Measurements from ENCODE around the gene CR1. TPM values are rescaled to one million over a fixed set of nuclear protein-coding genes. Genes with fewer than 3 reads are reported as not detected.
"Not testable (repeated sequence)": the region's sequence is repeated elsewhere in the genome, so short reads cannot be mapped to it uniquely, and the experiment has no call there.

Gene CR1
- polyA plus RNA-seq, 2 donors, result 0.06 to 0.12 TPM

DNA sequence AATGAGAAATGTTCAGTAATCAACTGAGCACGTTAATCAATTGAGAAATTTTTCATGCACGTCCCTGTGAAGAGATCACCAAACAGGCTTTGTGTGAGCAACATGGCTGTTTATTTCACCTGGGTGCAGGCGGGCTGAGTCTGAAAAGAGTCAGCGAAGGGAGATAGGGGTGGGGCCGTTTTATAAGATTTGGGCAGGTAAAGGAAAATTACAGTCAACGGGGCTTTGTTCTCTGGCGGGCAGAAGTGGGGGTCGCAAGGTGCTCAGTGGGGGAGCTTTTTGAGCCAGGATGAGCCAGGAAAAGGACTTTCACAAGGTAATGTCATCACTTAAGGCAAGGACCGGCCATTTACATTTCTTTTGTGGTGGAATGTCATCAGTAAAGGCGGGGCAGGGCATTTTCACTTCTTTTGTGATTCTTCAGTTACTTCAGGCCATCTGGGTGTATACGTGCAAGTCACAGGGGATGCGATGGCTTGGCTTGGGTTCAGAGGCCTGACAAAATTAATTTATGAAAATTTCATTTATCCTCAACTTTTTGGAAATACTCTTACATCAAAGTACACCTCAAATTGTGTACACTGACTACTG lies 137.8 kb downstream of the CR1 start:
- not testable (repeated sequence) for H3K4me3 ChIP-seq (ENCODE audit: low read depth in 1 of 2, low read length in 2 of 2); H3K4me1 ChIP-seq (ENCODE audit: control insufficient read depth in 2 of 2, insufficient read depth in 2 of 2, low read length in 1 of 2); H3K36me3 ChIP-seq (ENCODE audit: control insufficient read depth in 2 of 2, insufficient read depth in 2 of 2, low read length in 1 of 2); H3K9me3 ChIP-seq (ENCODE audit: control insufficient read depth in 2 of 2, insufficient read depth in 1 of 2, low read depth in 1 of 2, low read length in 1 of 2); H3K27ac ChIP-seq (ENCODE audit: low read depth in 2 of 2, low read length in 1 of 2); H3K27me3 ChIP-seq (ENCODE audit: control insufficient read depth in 1 of 2, insufficient read depth in 2 of 2, low read length in 2 of 2)
- WGBS, 2 donors, result 75 to 76% methylated on average over 12 of the region's 12 CpGs

DNA sequence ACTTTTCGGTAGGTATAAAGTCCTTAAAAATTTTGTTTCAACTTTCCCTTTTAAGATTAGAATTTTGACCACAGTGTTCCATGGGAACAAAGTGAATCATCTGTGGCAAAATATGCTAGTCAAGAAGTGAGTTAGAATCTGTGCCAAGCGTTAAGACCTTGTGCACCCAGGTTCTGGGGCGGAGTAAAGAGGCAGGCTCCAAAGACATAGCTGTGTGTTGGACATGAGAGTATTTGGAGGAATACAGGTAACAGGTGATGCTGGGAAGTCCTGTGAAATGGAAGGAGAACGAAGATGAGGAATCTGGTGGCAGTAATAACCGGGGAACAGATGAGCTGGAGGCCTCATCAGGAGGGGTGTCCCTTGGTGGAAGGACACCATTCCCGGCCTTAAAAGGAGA lies 138.3 kb downstream of the CR1 start:
- not testable (repeated sequence) for H3K27ac ChIP-seq (ENCODE audit: low read depth in 2 of 2, low read length in 1 of 2); H3K36me3 ChIP-seq (ENCODE audit: control insufficient read depth in 2 of 2, insufficient read depth in 2 of 2, low read length in 1 of 2); H3K4me1 ChIP-seq (ENCODE audit: control insufficient read depth in 2 of 2, insufficient read depth in 2 of 2, low read length in 1 of 2); H3K9me3 ChIP-seq (ENCODE audit: control insufficient read depth in 2 of 2, insufficient read depth in 1 of 2, low read depth in 1 of 2, low read length in 1 of 2); H3K27me3 ChIP-seq (ENCODE audit: control insufficient read depth in 1 of 2, insufficient read depth in 2 of 2, low read length in 2 of 2); H3K4me3 ChIP-seq (ENCODE audit: low read depth in 1 of 2, low read length in 2 of 2)
- WGBS, 2 donors, result 81% methylated on average over 6 of the region's 6 CpGs

DNA sequence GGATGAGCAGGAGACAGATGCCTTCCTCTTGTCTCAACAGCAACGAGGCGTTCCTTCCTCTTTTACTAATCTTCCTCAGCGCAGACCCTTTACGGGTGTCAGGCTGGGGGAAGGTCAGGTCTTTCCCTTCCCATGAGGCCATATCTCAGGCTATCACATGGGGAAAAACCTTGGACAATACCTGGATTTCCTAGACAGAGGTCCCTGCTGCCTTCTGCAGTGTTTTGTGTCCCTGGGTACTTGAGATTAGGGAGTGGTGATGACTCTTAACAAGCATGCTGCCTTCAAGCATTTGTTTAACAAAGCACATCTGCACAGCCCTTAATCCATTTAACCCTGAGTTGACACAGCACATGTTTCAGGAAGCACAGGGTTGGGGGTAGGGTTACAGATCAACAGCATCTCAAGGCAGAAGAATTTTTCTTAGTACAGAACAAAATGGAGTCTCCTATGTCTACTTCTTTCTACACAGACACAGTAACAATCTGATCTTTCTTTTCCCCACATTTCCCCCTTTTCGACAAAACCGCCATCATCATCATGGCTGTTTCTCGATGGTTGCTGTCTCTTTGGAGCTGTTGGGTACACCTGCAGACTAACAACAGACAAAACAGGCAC lies 139.7 kb downstream of the CR1 start:
- H3K9me3 ChIP-seq (ENCODE audit: control insufficient read depth in 2 of 2, insufficient read depth in 1 of 2, low read depth in 1 of 2, low read length in 1 of 2); H3K4me3 ChIP-seq (ENCODE audit: low read depth in 1 of 2, low read length in 2 of 2); H3K4me1 ChIP-seq (ENCODE audit: control insufficient read depth in 2 of 2, insufficient read depth in 2 of 2, low read length in 1 of 2); H3K27ac ChIP-seq (ENCODE audit: low read depth in 2 of 2, low read length in 1 of 2); H3K27me3 ChIP-seq (ENCODE audit: control insufficient read depth in 1 of 2, insufficient read depth in 2 of 2, low read length in 2 of 2); H3K36me3 ChIP-seq (ENCODE audit: control insufficient read depth in 2 of 2, insufficient read depth in 2 of 2, low read length in 1 of 2): not testable (repeated sequence)
- 68 to 70% methylated on average over 7 of the region's 7 CpGs for WGBS, 2 donors

DNA sequence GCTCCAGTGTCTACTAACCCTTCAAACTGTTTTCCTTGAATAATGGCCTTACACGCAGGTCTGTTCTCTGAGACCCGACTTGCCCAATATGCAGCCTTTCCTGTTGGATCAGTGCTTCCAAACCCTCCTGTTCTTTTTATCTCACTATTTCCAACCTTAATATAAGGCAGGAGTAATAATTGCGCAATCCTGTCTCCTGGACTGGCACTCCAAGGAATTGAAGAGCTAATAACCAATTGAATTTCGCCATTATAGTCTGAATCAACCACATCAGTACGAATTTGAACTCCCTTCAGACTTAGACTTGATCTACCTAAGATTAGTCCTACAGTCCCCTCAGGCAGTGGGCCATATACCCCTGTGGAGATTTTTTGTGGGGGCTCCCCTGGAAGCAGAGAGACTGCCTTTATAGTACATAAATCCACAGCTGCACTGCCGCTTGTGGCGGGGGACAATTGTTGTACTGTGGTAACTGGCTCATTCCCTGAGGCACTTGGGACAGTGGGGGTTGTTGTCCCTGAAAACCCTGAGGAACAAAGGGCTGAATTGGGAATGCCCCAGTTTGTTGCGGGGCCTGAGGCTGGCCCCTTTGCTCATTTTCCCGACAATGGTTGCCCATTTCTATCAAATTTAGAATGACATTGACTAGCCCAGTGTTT lies 142.7 kb downstream of the CR1 start:
- not testable (repeated sequence) for H3K27me3 ChIP-seq (ENCODE audit: control insufficient read depth in 1 of 2, insufficient read depth in 2 of 2, low read length in 2 of 2); H3K36me3 ChIP-seq (ENCODE audit: control insufficient read depth in 2 of 2, insufficient read depth in 2 of 2, low read length in 1 of 2); H3K27ac ChIP-seq (ENCODE audit: low read depth in 2 of 2, low read length in 1 of 2); H3K9me3 ChIP-seq (ENCODE audit: control insufficient read depth in 2 of 2, insufficient read depth in 1 of 2, low read depth in 1 of 2, low read length in 1 of 2); H3K4me3 ChIP-seq (ENCODE audit: low read depth in 1 of 2, low read length in 2 of 2); H3K4me1 ChIP-seq (ENCODE audit: control insufficient read depth in 2 of 2, insufficient read depth in 2 of 2, low read length in 1 of 2)
- WGBS, 2 donors, result 81 to 87% methylated on average over 9 of the region's 9 CpGs

DNA sequence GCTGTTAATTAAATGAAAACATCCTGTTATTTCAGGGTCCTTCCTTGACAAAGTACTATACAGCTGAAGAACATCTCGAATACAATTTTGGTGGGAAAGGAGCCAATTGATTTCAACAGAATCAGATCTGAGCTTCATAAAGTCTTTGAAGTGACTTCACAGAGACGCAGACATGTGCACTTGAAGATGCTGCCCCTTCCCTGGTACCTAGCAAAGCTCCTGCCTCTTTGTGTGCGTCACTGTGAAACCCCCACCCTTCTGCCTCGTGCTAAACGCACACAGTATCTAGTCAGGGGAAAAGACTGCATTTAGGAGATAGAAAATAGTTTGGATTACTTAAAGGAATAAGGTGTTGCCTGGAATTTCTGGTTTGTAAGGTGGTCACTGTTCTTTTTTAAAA lies 143.4 kb downstream of the CR1 start:
- H3K36me3 ChIP-seq (ENCODE audit: control insufficient read depth in 2 of 2, insufficient read depth in 2 of 2, low read length in 1 of 2); H3K9me3 ChIP-seq (ENCODE audit: control insufficient read depth in 2 of 2, insufficient read depth in 1 of 2, low read depth in 1 of 2, low read length in 1 of 2); H3K4me3 ChIP-seq (ENCODE audit: low read depth in 1 of 2, low read length in 2 of 2); H3K27ac ChIP-seq (ENCODE audit: low read depth in 2 of 2, low read length in 1 of 2); H3K27me3 ChIP-seq (ENCODE audit: control insufficient read depth in 1 of 2, insufficient read depth in 2 of 2, low read length in 2 of 2); H3K4me1 ChIP-seq (ENCODE audit: control insufficient read depth in 2 of 2, insufficient read depth in 2 of 2, low read length in 1 of 2): not testable (repeated sequence)
- 61 to 67% methylated on average over 5 of the region's 5 CpGs for WGBS, 2 donors

DNA sequence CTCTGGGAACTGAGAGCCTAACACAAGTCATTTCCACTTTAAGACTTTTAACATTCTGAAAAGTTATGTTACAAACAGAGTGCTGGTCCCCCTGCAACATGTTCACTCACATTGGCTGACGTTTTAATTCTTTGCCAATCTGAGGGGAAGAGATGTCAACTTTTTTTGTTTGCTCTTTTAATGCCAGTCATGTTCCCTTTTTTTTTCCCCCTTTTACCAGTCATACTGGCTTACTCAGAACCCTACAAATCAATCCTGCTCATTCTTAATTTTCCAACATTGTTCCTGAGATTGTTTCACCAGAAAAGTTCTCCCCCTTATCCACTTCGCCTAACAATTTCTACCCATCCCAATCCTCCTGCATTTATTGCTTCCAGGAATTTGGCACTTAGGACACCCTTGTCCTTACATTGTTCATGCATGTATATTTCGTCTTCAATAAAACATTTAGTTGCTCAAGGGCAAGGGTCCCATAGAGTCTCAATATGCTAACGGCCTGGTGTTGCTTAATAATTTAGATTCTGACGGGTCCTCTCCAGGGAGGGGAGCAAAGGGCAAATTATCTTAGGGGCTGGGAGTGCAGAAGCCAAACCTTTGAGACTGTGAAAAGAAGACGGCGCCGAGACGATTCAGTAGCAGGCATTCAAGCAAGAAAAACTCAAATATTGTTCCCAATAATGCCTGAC lies 148.4 kb downstream of the CR1 start:
- Histone ChIP-seq H3K9me3 (ENCODE audit: control insufficient read depth in 2 of 2, insufficient read depth in 1 of 2, low read depth in 1 of 2, low read length in 1 of 2) (no peaks in the 10 kb centered on the region), H3K36me3 (ENCODE audit: control insufficient read depth in 2 of 2, insufficient read depth in 2 of 2, low read length in 1 of 2) (no peaks in the 10 kb centered on the region), H3K27me3 (ENCODE audit: control insufficient read depth in 1 of 2, insufficient read depth in 2 of 2, low read length in 2 of 2) (no peaks in the 10 kb centered on the region), H3K27ac (ENCODE audit: low read depth in 2 of 2, low read length in 1 of 2) (no peak overlapping the region), H3K4me3 (ENCODE audit: low read depth in 1 of 2, low read length in 2 of 2) (peak overlapping the region; percentile 66 to 70), H3K4me1 (ENCODE audit: control insufficient read depth in 2 of 2, insufficient read depth in 2 of 2, low read length in 1 of 2) (peaks cover 7 to 9% of the 10 kb centered on the region in 2 donors)
- WGBS, 2 donors, result 22 to 27% methylated on average over 9 of the region's 9 CpGs

DNA sequence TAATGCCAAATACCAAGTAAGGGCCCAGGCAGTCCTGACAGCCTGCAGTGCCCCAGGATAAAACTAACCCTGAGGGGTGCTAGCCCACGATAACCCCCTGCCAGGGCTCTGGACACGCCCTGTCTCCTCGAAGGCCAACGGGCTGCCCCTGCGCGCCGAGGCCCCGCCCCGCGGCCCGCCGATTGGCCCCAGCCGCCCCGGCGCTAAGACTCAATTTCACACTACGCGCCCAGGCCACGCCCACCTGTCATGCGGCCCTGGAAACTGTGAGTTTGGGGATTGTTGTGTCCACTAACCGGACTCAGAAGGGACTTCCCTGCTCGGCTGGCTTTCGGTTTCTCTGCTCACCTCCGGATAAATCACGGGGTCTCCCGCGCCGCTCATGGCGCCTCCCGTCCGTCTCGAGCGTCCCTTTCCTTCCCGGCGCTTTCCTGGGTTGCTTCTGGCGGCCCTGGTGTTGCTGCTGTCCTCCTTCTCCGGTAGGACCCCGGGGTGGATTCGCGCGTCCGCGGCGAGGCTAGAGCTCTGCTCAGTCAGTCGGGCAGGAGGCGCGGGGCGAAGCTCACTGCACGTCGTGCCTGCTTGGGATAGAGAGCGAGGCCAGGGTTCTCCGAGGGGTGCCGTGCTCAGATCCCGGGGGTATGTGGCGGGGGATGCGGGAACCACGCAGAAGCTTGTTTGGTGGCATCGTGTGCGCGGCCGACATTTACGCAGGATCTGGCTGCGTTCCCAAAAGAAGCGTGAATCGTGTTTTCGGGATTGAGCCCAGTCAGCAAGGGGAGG lies 149.1 kb downstream of the CR1 start, which contains the start of gene CR1L:
Gene CR1L, plus strand, starts transcription at position 282 of the 783 bp plus-strand sequence. Its CDS starts 101 bp downstream, at position 383.
- no peaks in the 10 kb centered on the region for H3K9me3 ChIP-seq (ENCODE audit: control insufficient read depth in 2 of 2, insufficient read depth in 1 of 2, low read depth in 1 of 2, low read length in 1 of 2)
- no peaks in the 10 kb centered on the region for H3K36me3 ChIP-seq (ENCODE audit: control insufficient read depth in 2 of 2, insufficient read depth in 2 of 2, low read length in 1 of 2)
- no peaks in the 10 kb centered on the region for H3K27me3 ChIP-seq (ENCODE audit: control insufficient read depth in 1 of 2, insufficient read depth in 2 of 2, low read length in 2 of 2)
- no peak within 1 kb of the TSS for H3K27ac ChIP-seq (ENCODE audit: low read depth in 2 of 2, low read length in 1 of 2)
- peaks cover 7 to 9% of the 10 kb centered on the region in 2 donors for H3K4me1 ChIP-seq (ENCODE audit: control insufficient read depth in 2 of 2, insufficient read depth in 2 of 2, low read length in 1 of 2)
- H3K4me3 ChIP-seq (ENCODE audit: low read depth in 1 of 2, low read length in 2 of 2), result peak within 1 kb of the TSS; percentile 66 to 70
- 8 to 10% methylated on average over 61 to 65 of the region's 65 CpGs for WGBS, 2 donors

DNA sequence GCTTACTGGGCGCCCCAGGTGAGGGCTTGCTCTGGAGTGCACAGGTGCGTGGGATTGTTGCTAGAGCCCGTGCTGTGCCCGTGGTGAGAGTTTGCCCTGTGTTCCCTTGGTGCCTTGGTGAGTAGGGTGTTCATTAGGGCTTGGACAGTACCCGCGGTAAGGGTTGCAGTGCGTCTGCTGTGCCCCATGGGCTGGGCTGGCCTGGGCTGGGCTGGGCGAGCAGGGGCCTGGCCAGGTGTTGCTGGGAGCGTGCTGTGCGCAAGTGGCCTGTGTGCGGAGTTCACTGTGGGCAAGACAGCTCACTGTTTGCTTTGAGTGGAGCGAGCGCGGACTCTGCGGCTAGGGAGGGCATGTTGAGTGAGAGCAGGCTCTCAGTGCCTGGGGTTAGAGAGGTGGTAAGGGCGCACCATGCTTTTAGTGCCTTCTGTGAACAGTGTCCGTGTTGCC lies 149.7 kb downstream of the CR1 start:
- 70 to 75% methylated on average over 17 of the region's 17 CpGs for WGBS, 2 donors
- Histone ChIP-seq H3K27ac (ENCODE audit: low read depth in 2 of 2, low read length in 1 of 2) (no peak overlapping the region), H3K4me3 (ENCODE audit: low read depth in 1 of 2, low read length in 2 of 2) (peak overlapping the region in 1 of 2 donors; percentile 70), H3K36me3 (ENCODE audit: control insufficient read depth in 2 of 2, insufficient read depth in 2 of 2, low read length in 1 of 2) (no peaks in the 10 kb centered on the region), H3K4me1 (ENCODE audit: control insufficient read depth in 2 of 2, insufficient read depth in 2 of 2, low read length in 1 of 2) (peaks cover 7 to 9% of the 10 kb centered on the region in 2 donors), H3K27me3 (ENCODE audit: control insufficient read depth in 1 of 2, insufficient read depth in 2 of 2, low read length in 2 of 2) (no peaks in the 10 kb centered on the region), H3K9me3 (ENCODE audit: control insufficient read depth in 2 of 2, insufficient read depth in 1 of 2, low read depth in 1 of 2, low read length in 1 of 2) (no peaks in the 10 kb centered on the region)

DNA sequence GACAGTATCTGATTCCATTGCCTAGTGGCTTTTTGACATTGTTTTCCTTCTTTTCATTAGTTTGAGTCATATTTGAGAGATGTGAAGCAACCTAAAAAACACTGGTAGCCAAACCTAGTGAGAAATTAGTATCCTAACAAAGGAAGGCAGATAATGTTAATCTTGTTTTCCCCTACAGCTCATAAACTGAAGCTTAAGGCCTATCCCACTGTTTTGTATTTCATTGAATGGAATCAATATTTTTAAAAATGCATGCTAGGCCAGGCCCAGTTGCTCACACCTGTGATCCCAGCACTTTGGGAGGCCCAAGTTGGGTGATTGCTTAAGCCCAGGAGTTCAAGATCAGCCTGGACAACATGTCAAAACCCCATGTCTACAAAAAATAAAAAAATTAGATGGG lies 150.2 kb downstream of the CR1 start:
- no peaks in the 10 kb centered on the region for H3K36me3 ChIP-seq (ENCODE audit: control insufficient read depth in 2 of 2, insufficient read depth in 2 of 2, low read length in 1 of 2)
- no peaks in the 10 kb centered on the region for H3K9me3 ChIP-seq (ENCODE audit: control insufficient read depth in 2 of 2, insufficient read depth in 1 of 2, low read depth in 1 of 2, low read length in 1 of 2)
- peaks cover 7 to 9% of the 10 kb centered on the region in 2 donors for H3K4me1 ChIP-seq (ENCODE audit: control insufficient read depth in 2 of 2, insufficient read depth in 2 of 2, low read length in 1 of 2)
- no peak overlapping the region for H3K27ac ChIP-seq (ENCODE audit: low read depth in 2 of 2, low read length in 1 of 2)
- no peaks in the 10 kb centered on the region for H3K27me3 ChIP-seq (ENCODE audit: control insufficient read depth in 1 of 2, insufficient read depth in 2 of 2, low read length in 2 of 2)
- no peak overlapping the region for H3K4me3 ChIP-seq (ENCODE audit: low read depth in 1 of 2, low read length in 2 of 2)

Measured in esophagus (tissue), 2 donors.